HG02678 (cell line): ENCODE results near the gene XXYLT1.
"Not testable (repeated sequence)": the region's sequence is repeated elsewhere in the genome, so short reads cannot be mapped to it uniquely, and the experiment has no call there.

ENCODE experiments used
- ATAC-seq: cut with Tn5 transposase; IDR thresholded peaks from one replicate; pipeline ENCODE4 v1.9.1; 2021; ENCODE audit warnings: mild to moderate bottlenecking, moderate library complexity; ENCODE audit not compliant: unreplicated experiment

Gene XXYLT1

DNA sequence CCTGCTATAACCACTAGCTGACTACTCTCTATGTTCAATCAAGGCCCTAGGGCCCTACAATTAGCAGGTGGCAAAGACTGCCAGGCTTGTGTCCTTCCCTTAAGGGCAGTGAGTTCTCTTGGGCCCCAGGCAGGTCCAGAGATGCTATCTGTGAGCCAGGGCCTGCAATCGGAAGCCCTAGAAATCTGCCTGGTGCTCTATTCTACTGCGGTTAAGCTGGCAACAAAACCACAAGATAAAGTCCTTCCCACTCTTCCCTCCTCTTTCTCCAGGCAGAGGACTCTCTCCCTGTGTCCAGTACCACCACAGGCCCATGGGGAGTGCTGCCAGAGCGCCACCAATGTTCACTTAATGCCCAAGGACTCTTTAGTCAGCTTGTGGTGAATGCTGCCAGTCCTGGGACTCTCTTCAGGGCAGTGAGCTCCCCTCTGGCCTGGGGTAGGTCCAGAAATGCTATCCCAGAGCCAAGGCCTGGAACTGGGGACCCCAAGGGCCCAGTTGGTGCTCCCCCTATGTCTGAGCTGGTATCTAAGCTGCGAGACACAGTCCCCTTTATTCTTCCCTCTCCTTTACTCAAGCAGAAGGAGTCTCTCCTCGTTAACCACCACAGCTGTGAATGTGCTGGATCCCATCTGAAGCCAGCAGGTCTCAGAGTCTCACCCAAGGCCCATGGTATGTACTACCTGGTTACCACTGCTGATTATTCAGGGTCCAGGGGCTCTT is 34.7 kb downstream of the XXYLT1 start:
- no peak for ATAC-seq

DNA sequence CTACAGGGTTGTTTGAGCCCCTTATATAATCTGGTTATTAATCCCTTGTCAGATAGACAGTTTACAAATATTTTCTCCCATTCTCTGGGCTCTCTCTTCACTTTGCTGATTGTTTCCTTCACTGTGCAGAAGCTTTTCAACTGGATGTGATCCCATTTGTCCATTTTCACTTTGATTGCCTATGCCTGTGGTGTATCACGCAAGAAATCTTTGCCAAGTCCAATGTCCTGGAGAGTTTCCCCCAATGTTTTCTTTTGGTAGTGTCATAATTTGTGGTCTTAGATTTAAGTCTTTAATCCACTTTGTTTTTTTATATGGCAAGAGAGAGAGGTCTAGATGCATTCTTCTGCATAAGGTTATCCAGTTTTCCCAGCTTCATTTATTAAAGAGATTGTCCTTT is 40.7 kb downstream of the XXYLT1 start:
- no peak for ATAC-seq

DNA sequence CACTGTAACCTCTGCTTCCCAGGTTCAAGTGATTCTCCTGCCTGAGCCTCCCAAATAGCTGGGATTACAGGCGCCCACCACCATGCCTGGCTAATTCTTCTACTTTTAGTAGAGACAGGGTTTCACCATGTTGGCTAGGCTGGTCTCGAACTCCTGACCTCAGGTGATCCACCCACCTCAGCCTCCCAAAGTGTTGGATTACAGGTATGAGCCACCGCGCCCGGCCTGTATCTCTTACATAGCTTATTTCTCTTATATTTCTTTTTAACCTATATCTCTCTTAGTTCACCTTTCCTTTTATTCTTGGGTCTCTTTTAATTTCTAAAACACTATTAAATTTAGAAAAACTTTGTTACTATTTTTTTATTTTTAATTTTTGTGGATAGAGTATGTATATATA is 42.1 kb downstream of the XXYLT1 start:
- ATAC-seq: not testable (repeated sequence)

DNA sequence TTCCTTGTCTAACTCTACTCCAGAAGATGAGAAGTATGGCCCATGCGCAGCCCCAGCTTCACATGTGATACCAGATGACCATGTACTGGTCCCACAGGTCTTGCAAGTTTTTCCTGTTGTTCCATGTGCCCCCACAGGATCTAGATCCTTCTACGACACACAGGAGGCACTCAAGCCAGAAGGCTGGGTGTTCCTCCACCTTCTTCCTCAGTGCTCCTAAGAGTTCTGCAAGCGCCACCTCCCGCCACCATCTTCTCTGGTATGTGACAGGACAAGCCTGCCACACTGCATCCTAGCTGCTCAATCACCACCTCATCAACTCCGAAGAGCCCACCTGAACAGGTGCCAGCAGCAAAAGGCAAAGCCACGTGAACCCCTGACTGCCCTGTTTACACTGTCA is 43.1 kb downstream of the XXYLT1 start:
- ATAC-seq: no peak

DNA sequence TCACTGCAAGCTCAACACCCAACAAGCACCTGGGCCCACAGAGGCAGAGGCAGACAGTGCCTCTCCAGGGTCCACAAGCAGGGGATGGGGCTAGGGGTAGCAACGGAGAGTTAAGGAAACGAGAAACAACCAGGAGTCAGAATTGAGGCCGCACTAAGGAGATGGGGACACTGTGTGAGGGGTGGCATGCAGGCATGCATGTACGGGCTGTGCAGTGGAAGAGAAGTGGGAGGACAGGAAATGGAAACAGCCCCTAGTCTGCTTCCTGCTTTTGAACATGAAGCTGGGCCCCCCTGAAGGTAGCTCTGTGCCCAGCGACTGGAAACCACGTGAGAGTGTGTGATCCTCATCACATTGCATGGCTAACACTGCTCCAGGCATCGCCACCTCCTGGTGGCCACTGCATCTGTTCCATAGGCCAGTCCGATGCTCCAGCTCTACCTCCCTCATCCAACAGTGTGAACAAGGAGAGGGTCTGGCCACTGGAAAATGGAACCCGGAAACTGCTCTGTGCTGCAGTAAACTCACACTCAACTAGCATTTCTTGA is 44.0 kb downstream of the XXYLT1 start:
- ATAC-seq: no peak

DNA sequence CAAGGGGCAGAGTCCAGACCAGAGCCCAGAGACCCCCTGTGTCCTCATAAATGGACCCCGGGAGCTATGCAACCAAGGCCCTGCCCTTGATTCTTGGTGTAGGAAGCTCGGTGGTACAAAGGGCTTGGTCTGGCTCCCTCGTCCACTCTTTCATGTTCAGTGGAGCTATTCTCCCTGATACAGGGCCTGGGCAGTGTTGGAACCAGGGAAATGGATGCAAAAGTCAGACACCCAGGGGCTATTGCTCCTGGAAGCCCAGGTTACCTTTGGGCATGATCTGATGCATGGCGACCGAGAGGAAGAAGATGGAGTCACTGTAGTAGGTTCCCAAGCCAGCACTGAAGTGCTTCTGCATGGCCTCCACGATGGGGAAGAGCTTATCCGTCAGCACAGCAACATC is 44.5 kb downstream of the XXYLT1 start:
- ATAC-seq: no peak

DNA sequence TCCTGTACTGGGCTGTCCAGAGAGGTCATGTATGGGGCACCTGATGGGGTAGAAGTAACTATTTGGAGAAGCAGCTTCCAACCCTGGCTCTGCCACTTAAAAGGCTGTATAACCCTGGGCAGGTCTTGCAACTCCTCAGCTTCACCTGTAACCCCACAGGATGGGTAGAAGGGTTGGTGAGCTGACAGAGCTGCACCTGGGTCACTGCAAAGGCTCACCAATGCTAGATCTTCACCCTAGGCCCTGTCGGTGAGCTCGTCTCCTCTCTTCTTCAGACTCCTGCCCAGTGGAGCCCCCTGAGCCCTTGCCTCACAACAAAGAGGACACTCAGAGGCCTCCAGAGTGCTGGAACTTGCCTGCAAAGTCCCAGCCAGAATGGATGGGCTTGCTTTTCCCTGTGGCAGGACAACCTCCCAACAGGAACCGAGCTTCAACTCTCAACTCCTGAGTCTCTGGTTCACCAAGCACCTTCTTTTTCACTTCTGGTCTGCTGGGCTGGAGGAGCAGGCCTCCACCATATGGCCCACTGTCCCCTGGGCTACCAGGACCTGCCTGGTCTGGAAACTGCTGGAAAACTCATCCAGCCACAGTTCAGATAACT is 45.9 kb downstream of the XXYLT1 start:
- ATAC-seq: no peak

DNA sequence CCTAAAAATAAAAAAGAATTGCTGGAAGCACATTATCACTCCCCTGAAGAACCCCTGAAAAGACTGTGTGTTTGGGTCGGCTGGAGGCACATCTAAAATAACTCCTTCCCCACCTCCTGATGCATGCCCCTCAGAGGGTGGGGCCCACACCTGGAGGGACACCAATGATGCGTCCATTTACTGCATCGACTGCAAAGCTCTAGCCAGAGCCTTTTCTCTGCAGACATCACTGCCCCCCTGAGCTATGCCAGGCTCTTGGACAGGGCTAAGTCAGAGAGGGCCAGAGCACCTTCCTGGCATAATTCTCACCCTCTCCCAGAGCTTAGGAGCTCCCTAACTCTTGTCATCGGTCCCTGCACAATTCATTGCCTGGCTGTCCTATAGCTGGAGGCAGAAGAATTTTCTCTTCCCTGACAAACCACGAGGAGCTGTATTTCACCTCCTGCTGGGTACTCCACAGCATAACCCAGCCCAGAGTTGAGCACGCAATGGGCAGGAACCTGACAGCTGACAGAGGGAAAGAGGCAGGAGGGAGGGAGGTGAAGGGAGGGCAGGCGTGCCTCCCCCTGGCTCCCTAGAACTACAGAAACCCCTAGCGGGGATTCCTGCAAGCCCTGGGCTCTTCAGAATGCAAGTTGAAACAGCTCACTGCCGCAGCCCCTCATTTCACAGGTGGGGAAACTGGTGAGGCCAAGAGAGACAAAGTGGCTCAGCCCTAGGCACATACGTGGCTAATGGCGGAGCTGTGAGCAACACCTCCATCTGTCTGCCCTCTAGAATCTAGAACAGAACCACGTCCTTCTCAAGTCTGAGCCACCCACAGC is 46.6 kb downstream of the XXYLT1 start:
- ATAC-seq: no peak

DNA sequence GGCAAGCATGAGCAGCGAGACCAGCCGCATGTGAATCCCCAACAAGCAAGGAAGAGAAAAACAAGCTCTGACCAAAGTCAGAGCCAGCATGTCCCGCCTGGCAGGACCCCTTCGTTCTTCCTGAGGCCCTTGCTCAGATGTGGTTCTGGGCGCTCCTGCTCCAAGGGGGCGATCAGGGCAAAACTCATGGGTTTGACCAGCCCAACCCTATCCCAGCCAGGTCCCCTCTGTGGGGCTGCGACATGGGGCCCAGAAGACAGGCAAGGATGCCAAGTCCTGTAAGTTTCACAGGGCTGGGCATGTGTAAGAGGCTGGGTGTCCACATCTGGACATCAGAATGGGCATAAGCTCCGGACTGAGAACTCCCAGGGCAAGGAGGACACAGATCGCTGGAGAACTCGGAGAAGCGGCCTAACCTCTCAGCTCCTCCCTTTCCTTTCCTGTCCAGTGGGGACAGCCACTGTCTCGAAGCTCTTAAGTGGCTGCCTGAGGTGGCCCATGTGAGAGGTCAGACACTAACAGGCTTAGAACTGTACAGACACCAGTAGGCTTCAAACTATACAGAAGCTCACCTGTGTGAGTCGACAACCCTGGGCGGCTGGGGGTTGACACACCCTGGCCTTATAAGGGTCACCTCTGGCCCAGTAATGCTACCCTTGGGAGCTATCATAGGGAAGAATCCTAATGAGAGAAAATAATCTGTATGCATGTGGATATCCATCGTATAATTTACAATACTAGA is 48.9 kb downstream of the XXYLT1 start:
- no peak for ATAC-seq

DNA sequence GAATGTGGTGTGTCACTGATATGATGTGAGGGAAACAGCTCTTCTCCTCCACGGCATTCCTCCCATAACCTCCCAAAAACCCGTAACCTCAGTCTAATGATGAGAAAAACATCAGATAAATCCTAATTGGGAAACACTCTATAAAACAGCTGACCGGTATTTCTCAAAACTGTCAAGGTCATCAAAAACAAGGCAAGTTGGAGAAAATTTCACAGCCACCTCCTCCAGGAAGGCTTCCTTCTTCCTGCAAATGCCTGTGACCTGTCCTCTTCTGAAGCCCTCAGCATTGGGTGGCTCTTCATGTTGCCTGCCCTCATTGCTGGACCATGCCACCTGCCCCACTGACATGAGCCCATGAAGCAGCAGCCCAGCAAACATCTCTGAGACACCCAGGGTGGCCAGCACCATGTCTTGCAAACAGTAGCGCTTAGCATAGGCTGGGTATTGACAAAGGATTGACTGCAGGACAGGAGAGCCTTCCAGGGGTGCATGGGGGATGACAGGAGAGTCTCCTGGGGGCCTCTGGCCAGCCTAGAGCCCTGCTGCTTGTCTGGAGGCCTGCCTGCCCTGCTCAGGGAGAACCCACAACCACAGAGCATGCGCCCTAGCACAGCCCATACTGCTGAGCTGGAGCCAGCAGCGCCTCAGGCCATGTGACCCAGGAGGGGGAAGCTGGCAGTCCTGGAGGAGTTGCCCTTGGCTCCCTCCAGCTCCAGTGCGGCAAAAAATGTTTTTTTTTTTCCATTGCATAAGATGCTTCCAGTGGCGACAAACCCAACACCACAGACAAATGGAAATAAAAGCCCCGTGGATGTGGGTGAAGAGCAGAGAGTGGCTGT is 49.7 kb downstream of the XXYLT1 start:
- ATAC-seq: no peak

DNA sequence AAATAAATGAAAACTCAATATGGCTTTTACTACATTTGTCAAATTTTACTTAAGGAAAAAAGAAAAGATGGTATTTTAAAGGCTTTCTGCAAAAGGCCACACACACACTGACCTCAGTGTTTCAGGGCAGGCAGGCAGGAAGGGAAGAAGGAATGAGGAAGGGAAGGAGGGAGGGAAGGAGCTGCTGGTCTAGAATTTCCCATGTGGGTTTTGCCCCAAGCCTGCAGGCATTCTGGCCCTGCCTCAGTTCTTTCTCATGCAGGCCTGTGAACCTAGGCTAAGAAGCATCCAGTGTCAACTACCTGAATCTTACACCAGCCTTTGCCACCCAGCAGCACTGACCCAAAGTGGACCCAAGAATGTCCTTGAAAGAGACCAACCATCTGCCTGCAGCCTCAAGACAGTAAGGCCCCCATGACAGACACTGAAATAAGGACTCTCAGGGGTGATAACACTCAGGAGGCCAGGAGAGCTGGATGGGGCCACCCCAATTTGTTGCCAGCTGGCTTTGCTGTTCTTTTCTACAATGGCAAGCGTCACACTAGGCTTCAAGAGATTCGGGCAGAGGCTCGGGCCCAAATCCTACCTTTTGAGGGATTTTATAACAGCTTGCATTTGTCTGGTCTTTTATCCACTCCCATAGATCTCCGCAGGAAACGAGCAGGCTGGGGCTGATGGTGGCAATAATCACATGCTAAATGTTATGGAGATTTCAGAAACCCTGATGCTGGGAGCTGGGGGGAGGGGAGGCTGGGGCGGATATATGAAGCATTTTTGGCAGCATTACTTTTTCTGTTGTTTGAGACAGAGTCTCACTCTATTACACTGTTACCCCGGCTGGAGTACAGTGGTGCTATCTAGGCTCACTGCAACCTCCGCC is 51.4 kb downstream of the XXYLT1 start:
- no peak for ATAC-seq

DNA sequence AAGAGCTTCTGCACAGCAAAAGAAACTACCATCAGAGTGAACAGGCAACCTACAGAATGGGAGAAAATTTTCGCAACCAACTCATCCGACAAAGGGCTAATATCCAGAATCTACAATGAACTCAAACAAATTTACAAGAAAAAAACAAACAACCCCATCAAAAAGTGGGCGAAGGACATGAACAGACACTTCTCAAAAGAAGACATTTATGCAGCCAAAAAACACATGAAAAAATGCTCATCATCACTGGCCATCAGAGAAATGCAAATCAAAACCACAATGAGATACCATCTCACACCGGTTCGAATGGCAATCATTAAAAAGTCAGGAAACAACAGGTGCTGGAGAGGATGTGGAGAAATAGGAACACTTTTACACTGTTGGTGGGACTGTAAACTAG is 52.6 kb downstream of the XXYLT1 start:
- not testable (repeated sequence) for ATAC-seq

DNA sequence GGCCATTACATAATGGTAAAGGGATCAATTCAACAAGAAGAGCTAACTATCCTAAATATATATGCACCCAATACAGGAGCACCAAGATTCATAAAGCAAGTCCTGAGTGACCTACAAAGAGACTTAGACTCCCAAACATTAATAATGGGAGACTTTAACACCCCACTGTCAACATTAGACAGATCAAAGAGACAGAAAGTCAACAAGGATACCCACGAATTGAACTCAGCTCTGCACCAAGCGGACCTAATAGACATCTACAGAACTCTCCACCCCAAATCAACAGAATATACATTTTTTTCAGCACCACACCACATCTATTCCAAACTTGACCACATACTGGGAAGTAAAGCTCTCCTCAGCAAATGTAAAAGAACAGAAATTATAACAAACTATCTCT is 55.4 kb downstream of the XXYLT1 start:
- not testable (repeated sequence) for ATAC-seq

DNA sequence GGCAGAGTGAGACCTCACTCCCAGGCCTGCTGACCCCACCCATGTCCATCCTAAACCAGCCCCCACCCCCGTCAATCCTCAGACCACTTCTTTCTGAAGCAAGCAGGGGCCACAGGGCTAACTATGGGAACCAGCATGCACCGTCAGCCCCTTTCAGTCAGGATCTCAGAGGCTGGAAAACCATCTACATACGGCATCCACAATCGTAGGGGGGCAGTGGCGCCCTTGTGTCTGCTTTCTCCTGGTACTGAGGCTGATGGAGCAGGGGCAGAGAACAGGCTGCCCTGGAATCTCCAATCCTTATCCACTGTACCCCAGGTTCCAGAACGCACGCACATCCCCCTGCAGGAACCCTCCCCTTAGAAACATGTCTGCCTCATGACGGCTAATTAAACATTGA is 56.6 kb downstream of the XXYLT1 start:
- ATAC-seq: no peak

DNA sequence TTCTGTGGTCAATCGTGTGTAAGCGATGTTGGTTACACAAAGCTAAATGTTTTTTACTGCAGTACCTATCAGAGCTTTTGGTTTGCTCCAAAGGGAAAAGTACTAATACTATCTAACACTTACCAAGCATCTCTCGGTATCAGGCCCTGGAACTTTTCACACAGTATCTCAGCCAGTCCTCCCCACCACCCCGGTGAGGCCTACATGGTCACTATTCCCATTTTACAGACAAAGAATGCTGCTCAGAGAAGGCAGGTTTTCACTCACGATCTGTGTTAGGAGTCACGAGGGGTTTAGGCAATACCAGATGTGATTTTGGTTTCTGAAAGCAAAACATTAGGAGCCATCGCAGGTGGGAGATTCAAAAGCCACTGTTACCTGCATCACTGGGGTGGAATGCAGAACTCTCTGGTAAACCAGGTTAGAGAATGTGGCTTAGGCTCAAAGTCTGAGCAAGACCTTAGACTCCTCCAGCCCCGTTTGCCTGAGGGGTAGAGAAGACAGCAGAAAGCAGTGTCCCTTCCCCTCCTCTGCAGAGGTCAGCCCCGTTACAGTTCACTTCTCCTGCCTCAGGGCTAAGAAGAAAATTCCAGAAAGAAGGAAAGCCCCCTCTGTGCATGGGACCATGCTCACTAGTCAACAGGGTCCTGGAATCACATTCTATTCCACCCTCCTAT is 57.2 kb downstream of the XXYLT1 start:
- no peak for ATAC-seq

DNA sequence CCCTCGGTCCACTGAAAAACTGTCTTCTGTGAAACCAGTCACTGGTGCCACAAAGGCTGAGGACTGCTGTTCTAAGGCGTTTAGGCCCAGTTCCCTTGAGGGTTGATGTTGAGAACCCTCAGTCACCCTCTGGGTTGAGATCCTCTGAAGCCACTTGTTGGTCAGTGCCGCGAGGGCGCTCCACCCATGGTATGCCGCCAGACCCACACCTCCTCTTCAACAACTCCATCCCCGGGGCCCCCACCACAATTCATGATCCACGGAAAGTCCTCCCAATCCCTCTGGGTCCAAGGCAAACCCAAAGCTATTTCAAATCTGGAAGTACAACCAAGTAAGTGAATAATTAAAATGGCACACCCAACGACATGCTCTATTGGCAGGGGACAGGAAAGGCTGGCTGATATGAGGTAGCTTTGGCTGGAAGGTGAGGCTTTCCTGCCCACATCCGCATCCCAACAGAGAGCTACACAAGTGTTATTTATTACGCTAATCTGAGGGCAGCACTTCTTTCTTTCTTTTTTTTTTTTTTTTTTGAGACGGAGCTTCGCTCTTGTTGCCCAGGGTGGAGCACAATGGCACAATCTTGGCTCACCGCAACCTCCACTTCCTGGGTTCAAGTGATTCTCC is 58.1 kb downstream of the XXYLT1 start:
- no peak for ATAC-seq

DNA sequence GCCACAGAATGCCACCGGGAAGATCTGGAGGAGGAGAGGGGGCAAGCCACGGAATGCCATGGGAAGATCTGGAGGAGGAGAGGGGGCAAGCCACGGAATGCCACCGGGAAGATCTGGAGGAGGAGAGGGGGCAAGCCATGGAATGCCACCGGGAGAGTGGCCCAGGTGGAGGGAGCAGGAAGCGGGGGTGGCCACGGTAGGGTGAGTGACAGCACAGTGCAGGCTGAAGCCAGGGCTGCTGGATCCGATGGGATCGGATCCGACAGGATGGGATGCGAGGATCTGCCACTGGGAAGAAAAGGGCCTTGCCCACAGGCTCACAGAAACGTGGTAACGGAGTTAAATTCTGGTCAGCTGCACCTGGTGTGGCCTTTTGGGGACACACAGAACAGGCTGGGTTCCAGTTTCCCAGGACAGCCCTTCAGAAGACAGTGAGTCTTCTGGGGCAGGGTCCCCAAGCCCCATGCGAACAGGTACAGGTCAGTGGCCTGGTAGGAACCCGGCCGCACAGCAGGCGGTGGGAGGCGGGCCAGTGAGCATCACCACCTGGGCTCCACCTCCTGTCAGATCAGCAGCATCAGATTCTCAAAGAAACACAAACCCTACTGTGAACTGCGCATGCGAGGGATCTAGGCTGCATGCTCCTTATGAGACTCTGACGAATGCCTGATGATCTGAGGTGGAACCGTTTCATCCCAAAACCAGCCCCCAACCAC is 58.8 kb downstream of the XXYLT1 start:
- ATAC-seq: no peak
